H9 (cell line): Measurements from ENCODE around the gene NRXN3. TPM values are rescaled to one million over a fixed set of nuclear protein-coding genes. Genes with fewer than 3 reads are reported as not detected.

Experiments
- DNase-seq: peaks from one replicate; pipeline ENCODE4 v3.0.0-alpha.2; 2017
- H2AFZ ChIP-seq: one replicate; pipeline ENCODE4 v1.6.1; 2013; ENCODE audit warnings: mild to moderate bottlenecking, low read length, control low read depth, moderate library complexity
- H2AK5ac ChIP-seq: 2 replicates; pipeline ENCODE4 v1.6.1; 2013; ENCODE audit warnings: low read length, control low read depth, mixed read lengths; ENCODE audit not compliant: insufficient read length
- H2BK120ac ChIP-seq: one replicate; pipeline ENCODE4 v1.6.1; 2013; ENCODE audit warnings: low read depth, mild to moderate bottlenecking, low read length, control low read depth, inconsistent platforms; ENCODE audit not compliant: poor library complexity, severe bottlenecking
- H2BK12ac ChIP-seq: 2 replicates; pipeline ENCODE4 v1.6.1; 2013; ENCODE audit warnings: low read length, control low read depth, mixed read lengths, low read depth; ENCODE audit not compliant: insufficient read length
- H2BK15ac ChIP-seq: 2 replicates; pipeline ENCODE4 v1.6.1; 2013; ENCODE audit warnings: low read depth, low read length, control low read depth
- H2BK20ac ChIP-seq: one replicate; pipeline ENCODE4 v1.6.1; 2013; ENCODE audit warnings: low read depth, mild to moderate bottlenecking, low read length, control low read depth, inconsistent platforms; ENCODE audit not compliant: poor library complexity, severe bottlenecking
- H2BK5ac ChIP-seq: 2 replicates; pipeline ENCODE4 v1.6.1; 2013; ENCODE audit warnings: low read length, control low read depth, mixed read lengths; ENCODE audit not compliant: insufficient read length
- H3K14ac ChIP-seq: 2 replicates; pipeline ENCODE4 v1.6.1; 2013; ENCODE audit warnings: low read length, control low read depth; ENCODE audit not compliant: insufficient read depth
- H3K18ac ChIP-seq: 2 replicates; pipeline ENCODE4 v1.6.1; 2013; ENCODE audit warnings: low read depth, mild to moderate bottlenecking, mixed read lengths, low read length, control low read depth; ENCODE audit not compliant: insufficient read length
- H3K23ac ChIP-seq: 2 replicates; pipeline ENCODE4 v1.6.1; 2013; ENCODE audit warnings: low read length, control low read depth, mixed read lengths, low read depth; ENCODE audit not compliant: insufficient read length
- H3K23me2 ChIP-seq: 2 replicates; pipeline ENCODE4 v1.6.1; 2013; ENCODE audit warnings: low read depth, mild to moderate bottlenecking, mixed read lengths, low read length, control low read depth; ENCODE audit not compliant: insufficient read length, poor library complexity, severe bottlenecking
- H3K27ac ChIP-seq: 2 replicates; pipeline ENCODE4 v1.5.1; 2013; ENCODE audit warnings: low read length, control low read depth, mixed read lengths, low read depth; ENCODE audit not compliant: insufficient read length
- H3K27me3 ChIP-seq: 2 replicates; pipeline ENCODE4 v1.6.1; 2013; ENCODE audit warnings: low read length, control low read depth, inconsistent platforms; ENCODE audit not compliant: insufficient read depth
- H3K4ac ChIP-seq: 2 replicates; pipeline ENCODE4 v1.6.1; 2013; ENCODE audit warnings: low read depth, mild to moderate bottlenecking, control low read depth, inconsistent platforms, low read length, moderate library complexity
- H3K4me1 ChIP-seq: 2 replicates; pipeline ENCODE4 v1.6.1; 2013; ENCODE audit warnings: low read length, control low read depth, inconsistent platforms; ENCODE audit not compliant: insufficient read depth
- H3K4me2 ChIP-seq: 2 replicates; pipeline ENCODE4 v1.6.1; 2013; ENCODE audit warnings: low read length, control low read depth, mixed read lengths; ENCODE audit not compliant: insufficient read length, insufficient read depth
- H3K56ac ChIP-seq: 2 replicates; pipeline ENCODE4 v1.6.1; 2013; ENCODE audit warnings: low read depth, mild to moderate bottlenecking, mixed read lengths, low read length, control low read depth; ENCODE audit not compliant: insufficient read length
- H3K79me1 ChIP-seq: 2 replicates; pipeline ENCODE4 v1.6.1; 2013; ENCODE audit warnings: low read depth, mild to moderate bottlenecking, moderate library complexity, low read length, control low read depth, inconsistent platforms; ENCODE audit not compliant: insufficient read depth, poor library complexity, severe bottlenecking
- H3K79me2 ChIP-seq: 2 replicates; pipeline ENCODE4 v1.6.1; 2013; ENCODE audit warnings: low read length, control low read depth, inconsistent platforms; ENCODE audit not compliant: insufficient read depth
- H3K9ac ChIP-seq: 2 replicates; pipeline ENCODE4 v1.6.1; 2013; ENCODE audit warnings: low read length, control low read depth, mixed read lengths; ENCODE audit not compliant: insufficient read length; ENCODE audit errors: extremely low read depth
- H3K9me3 ChIP-seq: one replicate; pipeline ENCODE4 v1.6.1; 2013; ENCODE audit warnings: low read depth, low read length, inconsistent platforms; ENCODE audit not compliant: control insufficient read depth
- H3T11ph ChIP-seq: one replicate; pipeline ENCODE4 v1.6.1; 2013; ENCODE audit warnings: mild to moderate bottlenecking, low read length, control low read depth, inconsistent platforms
- H4K20me1 ChIP-seq: one replicate; pipeline ENCODE4 v1.6.1; 2013; ENCODE audit not compliant: control insufficient read depth, insufficient read length, insufficient read depth
- H4K5ac ChIP-seq: 2 replicates; pipeline ENCODE4 v1.6.1; 2013; ENCODE audit warnings: low read depth, mild to moderate bottlenecking, mixed read lengths, low read length, control low read depth; ENCODE audit not compliant: insufficient read length
- H4K8ac ChIP-seq: replicated peaks from 2 replicates; pipeline ENCODE4 v1.6.1; 2013; ENCODE audit warnings: low read length, control low read depth, mixed read lengths, low read depth; ENCODE audit not compliant: insufficient read length
- H4K91ac ChIP-seq: 2 replicates; pipeline ENCODE4 v1.6.1; 2013; ENCODE audit warnings: low read depth, mild to moderate bottlenecking, moderate library complexity, mixed read lengths, low read length, control low read depth; ENCODE audit not compliant: insufficient read length
- H3K27ac Mint-ChIP-seq, 3 experiments: 2 replicates in 2 of 3; 3 replicates in 1 of 3; pipeline ENCODE4 v1.8.0; 2020 to 2021; ENCODE audit warnings: mixed read lengths in 3 of 3, mild to moderate bottlenecking in 1 of 3, moderate library complexity in 1 of 3
- H3K27me3 Mint-ChIP-seq: 2 replicates; pipeline ENCODE4 v1.8.0; 2021; ENCODE audit warnings: low read depth, mild to moderate bottlenecking, moderate library complexity, mixed read lengths
- H3K36me3 Mint-ChIP-seq, 3 experiments: 2 replicates in 2 of 3; 3 replicates in 1 of 3; pipeline ENCODE4 v1.8.0; 2020 to 2021; ENCODE audit warnings: low read depth in 3 of 3, mixed read lengths in 3 of 3; ENCODE audit not compliant: insufficient read depth in 1 of 3
- H3K4me1 Mint-ChIP-seq, 2 experiments: 2 replicates each; pipeline ENCODE4 v1.8.0; 2020; ENCODE audit warnings: mixed read lengths in 2 of 2
- H3K4me3 Mint-ChIP-seq, 2 experiments: 2 replicates in 1 of 2; 3 replicates in 1 of 2; pipeline ENCODE4 v1.8.0; 2020 to 2021; ENCODE audit warnings: mild to moderate bottlenecking in 2 of 2, mixed read lengths in 2 of 2, moderate library complexity in 1 of 2
- H3K9me3 Mint-ChIP-seq, 2 experiments: 2 replicates in 1 of 2; 3 replicates in 1 of 2; pipeline ENCODE4 v1.8.0; 2020; ENCODE audit warnings: mild to moderate bottlenecking in 2 of 2, mixed read lengths in 2 of 2, moderate library complexity in 1 of 2
- WGBS: extraction: QIAGEN DNeasy Blood & Tissue Kit; methylation state at CpG from one replicate; pipeline ENCODE4 v1.1.7; 2013; ENCODE audit warnings: missing lambda C conversion rate, low lambda C conversion rate, mixed read lengths; ENCODE audit not compliant: insufficient read length; ENCODE audit errors: extremely low coverage; 5-methylcytosine and 5-hydroxymethylcytosine counted together
- total RNA-seq: library from RNA; stranded (reverse); gene quantifications from 2 replicates; pipeline ENCODE4 v1.2.1, GENCODE V29; 2021
- TF ChIP-seq, protein P1 (sequence below): fragments of 200-600 bp; sonication (generic); conservative IDR thresholded peaks from 3 replicates; pipeline ENCODE4 v1.8.0; 2021; ENCODE audit warnings: antibody characterized with exemption, mild to moderate bottlenecking

The NRXN3 gene
- total RNA-seq, 1 experiment from 2014 or later: 1.8 TPM

DNA sequence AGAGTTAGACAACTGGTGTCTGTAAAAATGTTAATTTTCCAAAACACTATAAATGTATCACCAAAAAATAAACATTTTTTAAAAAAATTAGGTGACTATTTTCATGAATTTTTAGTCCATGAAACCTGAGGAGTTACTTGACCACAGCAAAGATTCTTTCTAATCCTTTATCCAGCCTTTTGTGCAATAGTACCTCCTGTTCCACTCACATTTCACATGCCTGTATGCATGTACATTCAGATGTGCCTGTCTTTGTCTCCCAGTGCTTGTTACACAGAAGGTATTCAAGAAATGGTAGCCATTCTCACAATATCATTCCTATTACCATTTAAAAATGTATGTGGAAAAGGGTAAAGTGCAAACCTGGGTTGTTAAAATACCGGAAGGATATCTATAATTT is 1184.2 kb downstream of the NRXN3 start:
- whole genome bisulfite sequencing: no CpG with 5 or more reads among the region's 1 CpG
- H3K79me2 ChIP-seq: no peaks in the 10 kb centered on the region
- Mint-ChIP-seq H3K27ac (no peak overlapping the region), H3K27me3 (peaks cover 4% of the 10 kb centered on the region), H3K36me3 (no peaks in the 10 kb centered on the region), H3K4me1 (peaks cover 19 to 26% of the 10 kb centered on the region in 2 experiments), H3K9me3 (no peaks in the 10 kb centered on the region), H3K4me3 (no peak overlapping the region)
- no peak overlapping the region for H4K91ac ChIP-seq
- H2AK5ac ChIP-seq: no peak overlapping the region
- H3K18ac ChIP-seq: no peak overlapping the region
- no peak overlapping the region for H4K5ac ChIP-seq
- H3T11ph ChIP-seq: no peak overlapping the region
- H2AFZ ChIP-seq: no peak overlapping the region
- no peak overlapping the region for H2BK12ac ChIP-seq
- no peak overlapping the region for H3K56ac ChIP-seq
- no peak overlapping the region for H3K4ac ChIP-seq
- H3K23me2 ChIP-seq: no peaks in the 10 kb centered on the region
- no peaks in the 10 kb centered on the region for H3K9me3 ChIP-seq
- H3K23ac ChIP-seq: no peak overlapping the region
- no peak overlapping the region for H3K9ac ChIP-seq
- no peak overlapping the region for H3K4me2 ChIP-seq
- H2BK120ac ChIP-seq: no peak overlapping the region
- H4K8ac ChIP-seq: no peak overlapping the region
- no peak overlapping the region for H2BK20ac ChIP-seq
- no peaks in the 10 kb centered on the region for H3K79me1 ChIP-seq
- no peak overlapping the region for H2BK5ac ChIP-seq
- TF ChIP-seq, protein P1, sequence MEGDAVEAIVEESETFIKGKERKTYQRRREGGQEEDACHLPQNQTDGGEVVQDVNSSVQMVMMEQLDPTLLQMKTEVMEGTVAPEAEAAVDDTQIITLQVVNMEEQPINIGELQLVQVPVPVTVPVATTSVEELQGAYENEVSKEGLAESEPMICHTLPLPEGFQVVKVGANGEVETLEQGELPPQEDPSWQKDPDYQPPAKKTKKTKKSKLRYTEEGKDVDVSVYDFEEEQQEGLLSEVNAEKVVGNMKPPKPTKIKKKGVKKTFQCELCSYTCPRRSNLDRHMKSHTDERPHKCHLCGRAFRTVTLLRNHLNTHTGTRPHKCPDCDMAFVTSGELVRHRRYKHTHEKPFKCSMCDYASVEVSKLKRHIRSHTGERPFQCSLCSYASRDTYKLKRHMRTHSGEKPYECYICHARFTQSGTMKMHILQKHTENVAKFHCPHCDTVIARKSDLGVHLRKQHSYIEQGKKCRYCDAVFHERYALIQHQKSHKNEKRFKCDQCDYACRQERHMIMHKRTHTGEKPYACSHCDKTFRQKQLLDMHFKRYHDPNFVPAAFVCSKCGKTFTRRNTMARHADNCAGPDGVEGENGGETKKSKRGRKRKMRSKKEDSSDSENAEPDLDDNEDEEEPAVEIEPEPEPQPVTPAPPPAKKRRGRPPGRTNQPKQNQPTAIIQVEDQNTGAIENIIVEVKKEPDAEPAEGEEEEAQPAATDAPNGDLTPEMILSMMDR: no peak
- no peaks in the 10 kb centered on the region; the same call in 1 of the 2 replicates for H3K4me1 ChIP-seq
- H3K27me3 ChIP-seq: no peaks in the 10 kb centered on the region
- no peak overlapping the region for H3K14ac ChIP-seq
- no peak overlapping the region for H2BK15ac ChIP-seq
- no peak for DNase-seq
- H3K27ac ChIP-seq: no peak overlapping the region
- H4K20me1 ChIP-seq: no peaks in the 10 kb centered on the region
